Stomach smooth muscle (tissue), 2 donors: ENCODE results near the gene PAMR1.

Experiments
- H3K27ac ChIP-seq: one replicate; pipeline ENCODE4 v1.7.0; 2013; ENCODE audit warnings: mild to moderate bottlenecking, low read length, inconsistent platforms
- H3K27me3 ChIP-seq, 2 donors: one replicate each; pipeline ENCODE4 v1.7.0; 2013; ENCODE audit warnings: low read length in 2 of 2; ENCODE audit not compliant: insufficient read depth in 2 of 2, control insufficient read depth in 1 of 2
- H3K36me3 ChIP-seq, 2 donors: one replicate each; pipeline ENCODE4 v1.7.0; 2013; ENCODE audit warnings: low read length in 2 of 2; ENCODE audit not compliant: control insufficient read depth in 2 of 2, insufficient read depth in 2 of 2
- H3K4me1 ChIP-seq: one replicate; pipeline ENCODE4 v1.7.0; 2013; ENCODE audit warnings: low read length; ENCODE audit not compliant: control insufficient read depth, insufficient read depth
- H3K4me3 ChIP-seq, 2 donors: one replicate each; pipeline ENCODE4 v1.7.0; 2013; ENCODE audit warnings: low read length in 2 of 2
- H3K9ac ChIP-seq, 2 donors: one replicate each; pipeline ENCODE4 v1.7.0; 2013; ENCODE audit warnings: low read length in 2 of 2, mild to moderate bottlenecking in 1 of 2
- H3K9me3 ChIP-seq, 2 donors: one replicate each; pipeline ENCODE4 v1.7.0; 2013; ENCODE audit warnings: low read length in 2 of 2; ENCODE audit not compliant: control insufficient read depth in 2 of 2
- donor health status: healthy.
- donor health status: Pancreatic carcinoma.

Gene PAMR1

GRCh38 chr11:35483131-35483820 is 42.1 kb downstream of the PAMR1 start:
- Histone ChIP-seq H3K27ac (no peak overlapping the region), H3K9ac (no peak overlapping the region), H3K9me3 (peaks cover 0 to 3% of the 10 kb centered on the region in 2 donors), H3K4me3 (no peak overlapping the region), H3K4me1 (peaks cover 7% of the 10 kb centered on the region), H3K36me3 (no peaks in the 10 kb centered on the region), H3K27me3 (no peaks in the 10 kb centered on the region)

GRCh38 chr11:35479731-35480130 is 45.7 kb downstream of the PAMR1 start:
- no peaks in the 10 kb centered on the region for H3K36me3 ChIP-seq
- H3K27me3 ChIP-seq: peaks cover 0 to 2% of the 10 kb centered on the region in 2 donors
- no peak overlapping the region for H3K27ac ChIP-seq
- H3K4me3 ChIP-seq: no peak overlapping the region
- H3K9ac ChIP-seq: no peak overlapping the region
- no peaks in the 10 kb centered on the region for H3K4me1 ChIP-seq
- H3K9me3 ChIP-seq: peaks cover 0 to 3% of the 10 kb centered on the region in 2 donors

- Histone ChIP-seq H3K27me3 (peaks cover 0 to 2% of the 10 kb centered on the region in 2 donors), H3K27ac (no peak overlapping the region), H3K4me1 (no peaks in the 10 kb centered on the region), H3K9ac (no peak overlapping the region), H3K9me3 (peaks cover 0 to 3% of the 10 kb centered on the region in 2 donors), H3K36me3 (no peaks in the 10 kb centered on the region), H3K4me3 (no peak overlapping the region)
These were observed 46.8 kb downstream of the PAMR1 start for GRCh38 chr11:35478471-35479091.

- peaks cover 0 to 2% of the 10 kb centered on the region in 2 donors for H3K27me3 ChIP-seq
- no peak overlapping the region for H3K4me3 ChIP-seq
- no peak overlapping the region for H3K9ac ChIP-seq
- no peak overlapping the region for H3K27ac ChIP-seq
- no peaks in the 10 kb centered on the region for H3K36me3 ChIP-seq
- H3K4me1 ChIP-seq: no peaks in the 10 kb centered on the region
- H3K9me3 ChIP-seq: peaks cover 0 to 3% of the 10 kb centered on the region in 2 donors
These were observed 47.5 kb downstream of the PAMR1 start for GRCh38 chr11:35477901-35478300.

- Histone ChIP-seq H3K4me1 (no peaks in the 10 kb centered on the region), H3K36me3 (peaks cover 0 to 2% of the 10 kb centered on the region in 2 donors), H3K27ac (no peak overlapping the region), H3K9ac (no peak overlapping the region), H3K27me3 (peaks cover 0 to 2% of the 10 kb centered on the region in 2 donors), H3K9me3 (no peaks in the 10 kb centered on the region), H3K4me3 (no peak overlapping the region)
These were observed 50.7 kb downstream of the PAMR1 start for GRCh38 chr11:35474688-35475087.

- H3K4me3 ChIP-seq: no peak overlapping the region
- no peak overlapping the region for H3K27ac ChIP-seq
- peaks cover 0 to 3% of the 10 kb centered on the region in 2 donors for H3K27me3 ChIP-seq
- H3K4me1 ChIP-seq: no peaks in the 10 kb centered on the region
- H3K36me3 ChIP-seq: peaks cover 0 to 2% of the 10 kb centered on the region in 2 donors
- no peaks in the 10 kb centered on the region for H3K9me3 ChIP-seq
- H3K9ac ChIP-seq: no peak overlapping the region
These were observed 51.5 kb downstream of the PAMR1 start for GRCh38 chr11:35473795-35474374.

- Histone ChIP-seq H3K4me1 (no peaks in the 10 kb centered on the region), H3K9me3 (no peaks in the 10 kb centered on the region), H3K4me3 (no peak overlapping the region), H3K36me3 (peaks cover 0 to 2% of the 10 kb centered on the region in 2 donors), H3K9ac (no peak overlapping the region), H3K27ac (no peak overlapping the region), H3K27me3 (peaks cover 0 to 2% of the 10 kb centered on the region in 2 donors)
These were observed 54.8 kb downstream of the PAMR1 start for GRCh38 chr11:35470616-35471015.

GRCh38 chr11:35466058-35466457 is 59.4 kb downstream of the PAMR1 start:
- Histone ChIP-seq H3K36me3 (peaks cover 0 to 2% of the 10 kb centered on the region in 2 donors), H3K9me3 (no peaks in the 10 kb centered on the region), H3K4me3 (no peak overlapping the region), H3K27me3 (peaks cover 0 to 2% of the 10 kb centered on the region in 2 donors), H3K9ac (no peak overlapping the region), H3K4me1 (peaks cover under 1% of the 10 kb centered on the region), H3K27ac (no peak overlapping the region)

GRCh38 chr11:35464308-35464707 is 61.1 kb downstream of the PAMR1 start:
- H3K4me3 ChIP-seq: no peak overlapping the region
- no peaks in the 10 kb centered on the region for H3K9me3 ChIP-seq
- H3K9ac ChIP-seq: no peak overlapping the region
- H3K27ac ChIP-seq: no peak overlapping the region
- H3K4me1 ChIP-seq: peaks cover 2% of the 10 kb centered on the region
- H3K36me3 ChIP-seq: no peaks in the 10 kb centered on the region
- peaks cover 0 to under 1% of the 10 kb centered on the region in 2 donors for H3K27me3 ChIP-seq

GRCh38 chr11:35463331-35463751 is 62.1 kb downstream of the PAMR1 start:
- no peak overlapping the region for H3K9ac ChIP-seq
- H3K9me3 ChIP-seq: no peaks in the 10 kb centered on the region
- no peaks in the 10 kb centered on the region for H3K27me3 ChIP-seq
- peaks cover 2% of the 10 kb centered on the region for H3K4me1 ChIP-seq
- no peaks in the 10 kb centered on the region for H3K36me3 ChIP-seq
- H3K27ac ChIP-seq: no peak overlapping the region
- H3K4me3 ChIP-seq: no peak overlapping the region
